Body of pancreas (tissue), 4 donors: Measurements from ENCODE around the gene TAAR1.

ENCODE experiments used
- CTCF ChIP-seq, 7 experiments: fragments of 450-650 bp in 4 of 7; fragments of 200-600 bp in 3 of 7; sonication (generic) in 3 of 7; IDR thresholded peaks; one replicate each; pipeline ENCODE4 v1.5.1; 2016 to 2019; ENCODE audit warnings: antibody characterized with exemption in 7 of 7
- POLR2A ChIP-seq, 3 donors: fragments of 450-650 bp; IDR thresholded peaks; one replicate each; pipeline ENCODE4 v1.6.1; 2016; ENCODE audit warnings: antibody characterized with exemption in 3 of 3, mild to moderate bottlenecking in 2 of 3

GRCh38 chr6:132664309-132665034 is 5.5 kb upstream of the TAAR1 start:
- TF ChIP-seq POLR2A (IDR thresholded peaks at IDR 0.05) (no peak), CTCF (IDR thresholded peaks at IDR 0.05) (no peak)
